DMS 273 treated with DMSO at 0.1 percent for 48 hours (cell line): ENCODE measurements around the gene STX7.

Experiments used
- DNase-seq: peaks from one replicate; lab custom pipeline; 2025; lab: John Stamatoyannopoulos, UW

The STX7 gene

GRCh38 chr6:132476688-132477087 lies 36.2 kb downstream of the STX7 start:
- DNase-seq = no peak

GRCh38 chr6:132475925-132476324 lies 37.0 kb downstream of the STX7 start:
- no peak for DNase-seq

GRCh38 chr6:132471787-132472186 lies 41.1 kb downstream of the STX7 start:
- DNase-seq = no peak

GRCh38 chr6:132466952-132467351 lies 46.0 kb downstream of the STX7 start:
- DNase-seq = no peak

GRCh38 chr6:132465530-132466485 lies 47.1 kb downstream of the STX7 start:
- no peak for DNase-seq

GRCh38 chr6:132464538-132465256 lies 48.2 kb downstream of the STX7 start:
- DNase-seq = no peak

GRCh38 chr6:132461958-132462357 lies 51.0 kb downstream of the STX7 start:
- no peak for DNase-seq

GRCh38 chr6:132459605-132459952 lies 53.3 kb downstream of the STX7 start:
- no peak for DNase-seq

GRCh38 chr6:132458887-132459604 lies 53.9 kb downstream of the STX7 start:
- no peak for DNase-seq

GRCh38 chr6:132456700-132457143 lies 56.2 kb downstream of the STX7 start:
- no peak for DNase-seq

- DNase-seq = no peak
Measured at GRCh38 chr6:132446855-132447241, 66.1 kb downstream of the STX7 start.

- no peak for DNase-seq
Measured at GRCh38 chr6:132446141-132446854, 66.6 kb downstream of the STX7 start.

- no peak for DNase-seq
Measured at GRCh38 chr6:132445201-132445951, 67.5 kb downstream of the STX7 start.

GRCh38 chr6:132443206-132443605 lies 69.7 kb downstream of the STX7 start:
- DNase-seq = no peak

GRCh38 chr6:132430110-132430509 lies 82.8 kb downstream of the STX7 start:
- DNase-seq = no peak

GRCh38 chr6:132425176-132425575 lies 87.7 kb downstream of the STX7 start:
- no peak for DNase-seq

- no peak for DNase-seq
Measured at GRCh38 chr6:132423839-132424238, 89.1 kb downstream of the STX7 start.

GRCh38 chr6:132418235-132418965 lies 94.5 kb downstream of the STX7 start:
- no peak for DNase-seq

- no peak for DNase-seq
Measured at GRCh38 chr6:132414761-132415160, 98.2 kb downstream of the STX7 start.

- DNase-seq = no peak
Measured at GRCh38 chr6:132414322-132414721, 98.6 kb downstream of the STX7 start.

GRCh38 chr6:132413499-132413802 lies 99.5 kb downstream of the STX7 start:
- no peak for DNase-seq
